VCaP (cell line): ENCODE results near the gene CRTC3.
"Not testable (repeated sequence)": the region's sequence is repeated elsewhere in the genome, so short reads cannot be mapped to it uniquely, and the experiment has no call there.

Experiments used
- H3K27ac ChIP-seq: fragments of 450-650 bp; 2 replicates; pipeline ENCODE4 v1.5.1; 2017
- TF ChIP-seq, protein P1 (sequence below): fragments of 450-650 bp; conservative IDR thresholded peaks from 2 replicates; pipeline ENCODE4 v1.5.1; 2017; ENCODE audit warnings: mild to moderate bottlenecking, moderate library complexity

The CRTC3 gene

DNA sequence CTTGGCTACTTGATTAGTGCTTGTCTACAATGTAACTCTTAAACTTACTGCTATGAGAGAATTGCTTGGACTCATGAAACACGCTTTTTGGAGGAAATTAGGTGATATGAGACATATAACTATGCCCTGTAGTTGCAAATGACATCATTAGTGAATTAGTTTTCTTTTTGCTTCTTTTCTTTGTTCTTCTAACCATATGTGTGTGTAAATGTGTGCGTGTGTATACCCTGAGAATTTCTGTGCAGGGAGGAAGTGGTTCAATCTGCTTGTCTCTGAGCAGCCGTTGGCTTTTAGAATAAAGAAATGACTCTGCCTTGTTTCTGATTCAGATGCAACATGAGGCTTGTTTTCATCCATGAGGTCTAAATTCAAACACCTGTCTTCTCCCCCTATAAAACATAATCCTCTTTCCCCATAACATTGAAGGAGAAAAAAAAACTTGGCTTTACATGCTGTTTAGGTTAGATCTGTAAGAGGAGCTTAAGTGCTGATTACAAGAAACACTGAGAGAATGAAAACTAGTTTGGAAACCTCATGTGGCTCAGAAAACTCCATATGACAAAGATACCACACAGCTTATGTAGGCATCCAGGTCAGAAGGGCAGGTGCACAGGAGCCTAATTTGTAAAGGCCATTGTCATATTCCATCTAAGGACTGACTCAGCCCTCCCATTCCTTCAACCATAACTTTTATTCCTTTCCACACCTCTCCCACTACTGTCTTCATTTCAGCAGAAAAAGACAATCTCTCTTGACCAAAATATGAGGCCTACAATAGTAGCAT is 156.9 kb downstream of the CRTC3 start:
- TF ChIP-seq, protein P1, sequence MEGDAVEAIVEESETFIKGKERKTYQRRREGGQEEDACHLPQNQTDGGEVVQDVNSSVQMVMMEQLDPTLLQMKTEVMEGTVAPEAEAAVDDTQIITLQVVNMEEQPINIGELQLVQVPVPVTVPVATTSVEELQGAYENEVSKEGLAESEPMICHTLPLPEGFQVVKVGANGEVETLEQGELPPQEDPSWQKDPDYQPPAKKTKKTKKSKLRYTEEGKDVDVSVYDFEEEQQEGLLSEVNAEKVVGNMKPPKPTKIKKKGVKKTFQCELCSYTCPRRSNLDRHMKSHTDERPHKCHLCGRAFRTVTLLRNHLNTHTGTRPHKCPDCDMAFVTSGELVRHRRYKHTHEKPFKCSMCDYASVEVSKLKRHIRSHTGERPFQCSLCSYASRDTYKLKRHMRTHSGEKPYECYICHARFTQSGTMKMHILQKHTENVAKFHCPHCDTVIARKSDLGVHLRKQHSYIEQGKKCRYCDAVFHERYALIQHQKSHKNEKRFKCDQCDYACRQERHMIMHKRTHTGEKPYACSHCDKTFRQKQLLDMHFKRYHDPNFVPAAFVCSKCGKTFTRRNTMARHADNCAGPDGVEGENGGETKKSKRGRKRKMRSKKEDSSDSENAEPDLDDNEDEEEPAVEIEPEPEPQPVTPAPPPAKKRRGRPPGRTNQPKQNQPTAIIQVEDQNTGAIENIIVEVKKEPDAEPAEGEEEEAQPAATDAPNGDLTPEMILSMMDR, result no peak
- no peak overlapping the region for H3K27ac ChIP-seq

DNA sequence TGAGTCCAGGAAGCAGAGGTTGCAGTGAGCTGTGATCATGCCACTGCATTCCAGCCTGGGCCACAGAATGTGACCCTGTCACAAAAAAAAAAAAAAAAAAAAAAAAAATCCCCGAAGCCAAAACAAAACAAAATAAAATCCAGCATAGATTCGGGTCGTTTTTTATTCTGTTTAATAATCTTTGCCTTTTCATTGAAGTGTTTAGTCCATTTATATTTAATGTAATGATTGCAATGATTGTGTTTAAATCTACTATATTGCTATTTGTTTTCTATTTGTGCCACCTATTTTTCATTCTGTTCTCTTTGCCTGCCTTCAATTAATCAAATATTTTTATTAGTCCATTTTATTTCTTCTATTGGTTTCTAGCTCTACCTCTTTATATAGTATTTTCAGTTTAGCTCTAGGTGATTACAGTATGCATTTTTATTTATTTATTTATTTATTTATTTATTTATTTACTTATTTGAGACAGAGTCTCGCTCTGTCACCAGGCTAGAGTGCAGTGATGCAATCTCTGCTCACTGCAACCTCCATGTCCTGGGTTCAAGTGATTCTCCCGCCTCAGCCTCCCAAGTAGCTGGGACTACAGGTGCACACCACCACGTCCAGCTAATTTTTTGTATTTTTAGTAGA is 159.7 kb downstream of the CRTC3 start:
- not testable (repeated sequence) for H3K27ac ChIP-seq

DNA sequence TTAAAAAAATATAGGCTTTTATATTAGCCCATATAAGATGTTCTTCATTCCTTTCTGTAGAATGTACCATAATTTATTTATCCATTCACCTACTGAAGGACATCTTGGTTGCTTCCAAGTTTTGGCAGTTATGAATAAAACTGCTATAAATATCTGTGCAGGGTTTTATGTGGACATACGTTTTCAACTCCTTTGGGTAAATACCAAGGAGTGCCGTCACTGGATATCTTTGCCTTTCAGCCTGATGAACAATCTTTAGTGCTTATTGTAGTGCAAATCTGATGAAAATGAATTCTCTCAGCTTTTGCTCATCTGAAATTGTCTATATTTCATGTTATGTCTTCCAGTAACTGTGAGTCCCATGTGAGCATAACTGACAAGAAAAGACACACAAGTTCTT is 160.9 kb downstream of the CRTC3 start:
- TF ChIP-seq, protein P1, result no peak
- no peak overlapping the region for H3K27ac ChIP-seq

DNA sequence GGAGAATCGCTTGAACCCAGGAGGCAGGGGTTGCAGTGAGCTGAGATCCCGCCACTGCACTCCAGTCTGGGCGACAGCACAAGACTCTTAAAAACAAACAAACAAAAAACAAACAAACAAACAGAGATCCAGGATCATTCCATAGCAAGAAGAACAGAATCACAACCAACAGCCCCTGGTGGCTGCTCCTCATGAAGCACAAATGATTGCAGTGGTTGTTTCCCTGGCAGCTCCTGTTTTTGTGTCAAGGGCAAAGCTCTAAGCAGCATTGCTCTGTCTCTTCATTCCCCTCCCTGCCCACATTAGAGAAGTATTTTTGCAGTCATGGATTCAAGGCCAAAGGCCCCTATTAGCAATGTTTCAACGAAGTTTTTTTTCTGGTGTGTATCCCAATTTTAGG is 161.6 kb downstream of the CRTC3 start:
- no peak overlapping the region for H3K27ac ChIP-seq
- TF ChIP-seq, protein P1, result peak; percentile 16; the same call in 1 of the 2 replicates

DNA sequence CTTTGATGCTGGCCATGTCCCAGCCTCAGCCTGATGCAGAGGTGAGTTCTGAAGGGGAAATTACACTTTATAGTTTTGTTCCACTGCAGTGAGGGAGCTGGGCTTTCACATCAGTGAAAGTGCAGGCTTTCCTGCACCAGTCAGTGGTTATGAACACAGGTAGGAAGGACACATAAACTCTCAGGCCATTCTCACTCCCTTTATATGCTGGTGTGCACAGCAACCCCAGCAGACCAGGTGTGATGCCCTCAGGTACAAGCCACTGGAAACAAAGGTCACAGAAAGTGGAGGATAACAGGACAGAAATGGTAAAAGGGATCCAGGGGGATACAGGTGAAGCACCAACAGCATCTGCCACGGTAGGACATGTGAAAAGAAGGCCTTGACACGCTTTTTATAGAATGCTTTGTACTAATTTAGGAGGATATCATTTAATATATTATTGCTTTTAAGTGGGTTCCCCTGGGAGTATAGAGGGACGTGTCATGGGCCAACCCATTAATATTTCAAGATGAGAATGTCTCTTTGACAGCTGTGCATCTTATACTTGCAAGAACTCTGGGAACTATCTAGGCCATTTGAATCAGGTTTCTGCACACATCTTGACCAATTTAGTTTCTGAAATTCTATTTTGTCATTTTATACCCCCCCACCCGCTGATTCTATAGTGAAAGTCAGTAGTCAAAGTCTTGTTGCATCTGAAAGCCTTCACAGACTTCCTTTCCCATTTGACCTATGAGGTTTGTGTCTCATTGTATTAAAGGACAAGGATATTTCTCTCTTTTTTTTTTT is 162.5 kb downstream of the CRTC3 start:
- TF ChIP-seq, protein P1, result no peak
- H3K27ac ChIP-seq, result no peak overlapping the region
